HG03064 (cell line): ENCODE data around the gene COL5A1.

ENCODE experiments used
- ATAC-seq: cut with Tn5 transposase; IDR thresholded peaks from one replicate; pipeline ENCODE4 v1.9.1; 2021; ENCODE audit warnings: low read depth; ENCODE audit not compliant: unreplicated experiment

Gene COL5A1

DNA sequence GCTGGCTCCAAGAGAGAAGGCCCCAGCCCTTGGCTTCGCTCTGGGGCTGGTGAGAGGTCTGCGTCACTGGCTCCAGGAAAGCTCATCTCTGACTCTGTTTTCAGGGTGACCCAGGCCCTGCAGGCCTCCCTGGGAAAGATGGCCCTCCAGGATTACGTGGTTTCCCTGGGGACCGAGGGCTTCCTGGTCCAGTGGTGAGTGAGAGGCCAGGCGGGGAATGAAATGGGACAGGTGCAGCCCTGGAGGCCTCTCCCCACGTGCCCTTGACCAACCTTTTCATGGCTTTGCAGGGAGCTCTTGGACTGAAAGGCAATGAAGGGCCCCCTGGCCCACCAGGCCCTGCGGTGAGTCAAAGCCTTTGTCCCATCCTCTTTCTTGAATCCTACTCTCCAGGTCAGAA lies 163.3 kb downstream of the COL5A1 start:
- no peak for ATAC-seq

DNA sequence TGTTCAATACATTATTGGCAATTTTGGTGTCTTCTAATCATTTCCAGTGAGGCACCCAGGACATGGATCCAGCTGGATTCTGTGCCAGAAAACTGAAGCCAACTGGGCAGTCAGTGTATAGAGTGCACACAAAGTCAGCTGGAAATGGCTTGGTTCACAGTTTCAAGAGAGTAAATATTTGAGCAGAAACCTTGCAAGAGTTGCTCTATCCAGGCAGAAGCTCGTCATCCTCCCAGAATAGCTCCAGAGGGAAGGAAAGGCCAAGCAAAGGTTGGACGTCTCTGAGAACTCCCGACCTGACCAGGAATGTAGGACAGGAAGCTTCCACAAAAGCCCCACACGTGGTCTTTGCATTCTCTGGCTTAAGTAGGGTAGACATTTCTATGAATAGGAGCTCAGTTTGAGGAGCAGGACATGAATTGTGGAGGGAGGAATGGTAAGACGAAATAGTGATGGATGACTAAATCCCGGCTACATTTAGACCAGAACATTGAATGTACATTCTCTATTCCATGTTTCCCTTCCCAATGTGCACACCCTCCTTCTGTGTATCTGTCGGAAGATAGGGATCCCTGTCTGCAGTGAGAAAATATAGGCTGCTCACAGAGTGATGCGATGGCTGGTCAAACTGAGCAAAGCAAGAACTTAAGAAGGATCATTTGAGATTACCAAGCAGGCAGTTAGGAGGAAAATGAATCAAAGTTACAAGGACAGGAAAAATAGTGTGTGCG lies 166.3 kb downstream of the COL5A1 start:
- ATAC-seq, result no peak

DNA sequence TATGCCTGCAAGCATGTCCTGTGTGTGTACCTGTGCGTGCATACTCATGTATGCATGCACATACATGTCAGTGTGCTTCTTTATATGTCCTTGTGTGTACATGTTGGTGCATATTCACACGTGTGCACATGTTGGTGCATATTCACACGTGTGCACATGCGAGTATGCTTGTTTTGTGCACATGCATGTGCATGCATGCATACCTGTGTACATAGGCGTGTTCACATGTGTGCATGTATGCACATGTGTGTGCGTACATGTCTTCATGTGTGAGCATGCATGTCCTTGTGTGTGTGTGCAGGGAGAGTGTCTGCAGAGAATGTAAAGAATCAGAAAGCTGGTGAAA lies 166.8 kb downstream of the COL5A1 start:
- ATAC-seq, result no peak

DNA sequence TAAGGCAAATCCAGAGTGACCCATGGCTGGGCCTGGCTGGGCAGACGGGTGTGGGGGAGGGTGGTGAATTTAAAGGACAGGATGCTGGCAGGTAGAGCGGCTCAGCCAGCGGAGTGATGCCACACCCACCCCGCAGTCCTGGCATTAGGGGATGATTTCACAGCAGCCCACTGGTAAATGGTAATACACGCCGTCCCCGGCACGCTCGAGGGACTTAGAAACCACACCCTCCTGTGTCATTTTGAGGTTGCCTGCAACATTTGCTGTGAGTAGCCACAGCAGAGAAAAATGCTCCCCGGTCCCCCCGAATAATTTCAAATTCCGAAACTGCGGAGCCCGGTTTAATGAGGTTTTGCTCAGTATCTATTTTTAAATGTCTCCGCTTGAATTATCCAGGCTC lies 167.7 kb downstream of the COL5A1 start:
- no peak for ATAC-seq

DNA sequence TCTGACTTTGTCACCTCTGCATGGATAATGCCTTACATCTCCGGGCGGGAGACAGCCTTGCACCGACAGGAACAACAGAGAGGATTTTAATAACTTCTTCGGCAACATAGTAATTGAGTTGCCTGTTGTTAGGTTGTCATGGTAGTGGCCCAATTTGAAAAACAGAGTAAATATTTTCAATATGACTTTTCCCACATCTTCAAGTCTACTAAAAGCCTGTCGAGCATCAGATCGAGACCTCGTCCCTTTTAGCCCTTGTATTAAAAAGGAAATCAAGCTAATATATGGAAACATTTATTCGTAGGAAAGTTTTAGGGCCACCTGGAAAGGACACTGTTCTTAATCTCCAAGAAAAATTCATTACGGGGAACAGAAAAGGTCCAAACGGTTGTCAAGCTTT lies 168.2 kb downstream of the COL5A1 start:
- no peak for ATAC-seq

DNA sequence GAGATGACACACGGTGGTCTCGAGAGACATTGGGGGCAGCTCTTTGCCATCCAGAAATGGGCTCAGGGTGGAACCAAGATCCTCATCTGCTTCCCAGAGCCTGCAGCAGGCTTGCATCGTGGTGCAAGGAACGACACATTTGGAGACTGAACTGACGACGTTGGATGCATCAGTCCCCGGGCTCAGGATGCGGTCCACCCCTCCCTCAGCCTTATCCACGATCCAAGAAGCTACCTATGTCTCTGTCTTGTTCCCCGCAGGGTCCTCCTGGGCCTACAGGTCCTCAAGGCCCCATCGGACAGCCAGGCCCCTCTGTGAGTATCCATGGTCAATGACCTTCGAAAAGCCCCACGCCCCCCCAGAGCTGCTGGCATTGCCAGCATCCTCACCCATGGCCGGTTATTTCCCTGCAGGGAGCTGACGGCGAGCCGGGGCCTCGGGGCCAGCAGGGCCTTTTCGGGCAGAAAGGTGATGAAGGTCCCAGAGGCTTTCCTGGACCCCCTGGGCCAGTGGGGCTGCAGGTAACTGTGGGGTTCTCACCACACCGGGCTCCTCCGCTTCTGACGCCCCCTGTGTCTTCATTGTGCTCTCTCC lies 169.6 kb downstream of the COL5A1 start:
- ATAC-seq, result no peak

DNA sequence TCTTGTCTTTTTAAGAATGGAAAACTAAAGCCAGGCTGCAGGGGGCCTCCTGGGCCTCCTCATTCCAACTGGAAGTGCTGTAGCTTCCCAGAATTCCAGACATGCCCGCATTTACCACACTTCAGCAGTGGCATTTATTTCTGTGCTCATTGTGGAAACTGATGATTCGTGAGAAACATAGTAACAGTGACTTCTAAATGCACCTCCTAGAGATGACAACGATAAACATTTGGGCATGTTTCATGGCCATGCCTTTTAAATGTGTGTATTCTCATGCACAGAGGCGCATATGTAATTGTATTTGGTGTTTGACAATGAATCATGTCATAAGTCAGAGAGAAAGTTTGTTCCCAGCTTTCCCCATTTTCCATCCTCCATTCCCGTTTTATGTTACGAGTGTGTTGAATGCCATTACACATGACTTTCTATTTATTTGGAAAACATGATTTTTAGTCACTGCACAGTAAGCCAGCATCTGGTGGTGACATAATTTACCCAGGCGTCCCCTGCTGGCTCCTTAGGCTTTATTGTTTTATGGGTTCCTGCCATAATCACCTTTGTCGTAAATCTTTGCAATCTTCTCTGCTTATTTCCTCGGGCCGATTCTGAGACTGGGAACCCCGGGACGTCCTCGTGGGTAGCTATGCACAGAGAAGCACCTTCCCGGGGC lies 170.2 kb downstream of the COL5A1 start:
- no peak for ATAC-seq

DNA sequence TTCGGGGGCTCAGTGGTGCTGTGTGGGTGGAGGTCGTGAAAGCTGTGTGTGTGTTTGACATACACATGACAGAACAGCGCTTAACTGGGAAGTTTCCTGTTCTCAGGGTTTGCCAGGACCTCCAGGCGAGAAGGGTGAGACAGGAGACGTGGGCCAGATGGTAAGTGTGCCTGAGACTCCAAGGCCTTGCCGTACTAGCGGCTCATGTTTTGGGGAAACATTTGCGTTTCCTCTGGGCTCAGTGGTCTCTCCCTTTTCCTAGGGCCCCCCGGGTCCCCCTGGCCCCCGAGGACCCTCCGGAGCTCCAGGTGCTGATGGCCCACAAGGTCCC lies 170.7 kb downstream of the COL5A1 start:
- no peak for ATAC-seq

DNA sequence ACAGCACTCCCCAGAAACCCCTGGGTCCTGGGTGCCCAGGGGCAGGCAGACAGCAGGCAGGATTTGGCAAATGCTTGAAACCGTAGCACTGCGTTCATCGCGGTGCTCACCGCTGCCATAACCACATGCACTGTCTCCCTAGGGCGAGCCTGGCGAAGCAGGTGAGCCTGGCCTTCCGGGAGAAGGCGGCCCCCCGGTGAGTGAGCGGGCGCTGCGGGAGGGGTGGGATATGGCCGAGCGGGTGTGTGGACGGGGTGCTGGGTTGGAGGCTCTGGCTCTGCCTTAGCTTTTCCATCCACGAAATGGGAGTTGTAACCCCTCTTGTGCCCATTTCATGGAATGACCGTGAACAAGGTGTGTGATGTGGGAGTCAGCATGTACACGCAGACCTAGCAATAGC lies 172.2 kb downstream of the COL5A1 start:
- ATAC-seq, result no peak

DNA sequence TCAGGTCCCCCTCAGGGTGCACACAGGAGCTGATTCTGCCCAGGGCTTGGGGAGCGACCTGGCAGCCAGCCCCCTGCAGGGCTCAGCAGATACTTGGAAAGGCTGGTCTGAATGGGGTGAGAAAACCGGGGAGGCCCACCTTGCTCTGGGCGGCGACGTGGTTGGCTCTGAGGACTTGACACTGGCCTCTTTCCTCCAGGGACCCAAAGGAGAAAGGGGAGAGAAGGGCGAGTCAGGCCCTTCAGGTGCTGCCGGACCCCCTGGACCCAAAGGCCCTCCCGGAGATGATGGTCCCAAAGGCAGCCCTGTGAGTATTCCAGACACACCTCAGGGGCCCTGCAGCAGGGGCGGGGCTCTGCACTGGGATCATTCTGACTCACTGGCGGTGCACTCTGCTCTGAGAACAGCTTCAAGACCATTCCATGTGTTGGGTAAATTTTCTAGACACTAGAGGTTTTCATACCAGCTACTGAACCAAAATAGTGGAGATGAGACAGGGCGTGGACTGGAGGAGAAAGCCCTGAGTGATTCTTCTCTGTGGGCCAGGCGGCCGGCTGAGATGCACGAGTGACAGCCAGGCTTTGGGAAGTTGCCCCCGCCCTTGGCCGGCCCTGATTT lies 173.1 kb downstream of the COL5A1 start:
- ATAC-seq, result no peak

DNA sequence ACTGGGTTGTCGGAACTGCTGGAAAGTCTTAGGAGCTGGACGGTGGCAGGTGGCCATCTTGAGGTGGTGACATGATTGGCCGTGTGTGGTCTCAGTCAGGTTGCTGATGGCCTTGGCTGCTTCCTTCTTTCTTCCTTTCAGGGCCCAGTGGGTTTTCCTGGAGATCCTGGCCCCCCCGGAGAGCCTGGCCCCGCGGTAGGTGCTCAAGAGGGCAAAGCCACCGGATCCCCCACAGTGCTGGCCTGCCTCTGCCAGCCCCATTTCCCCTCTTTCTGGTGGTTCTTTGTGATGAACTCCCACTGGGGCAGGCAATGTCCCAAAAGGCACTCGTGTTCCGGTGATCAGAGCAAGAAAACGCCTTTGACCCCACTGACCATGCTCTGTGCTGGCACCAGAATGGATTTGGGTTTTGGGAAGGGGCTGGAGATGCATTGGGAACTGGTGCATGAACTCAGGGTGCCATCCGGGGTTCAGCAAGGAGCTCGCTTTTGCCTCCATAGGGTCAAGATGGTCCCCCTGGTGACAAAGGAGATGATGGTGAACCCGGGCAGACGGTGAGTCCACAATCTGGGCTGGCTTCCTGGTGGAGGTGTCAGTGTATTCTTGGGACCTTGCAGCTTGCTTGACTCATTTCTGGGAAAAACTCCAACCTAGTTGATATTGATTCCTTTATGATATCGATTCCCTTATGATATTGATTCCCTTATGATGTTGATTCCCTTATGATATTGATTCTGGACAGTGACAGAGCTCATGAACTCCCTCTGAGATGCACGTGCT lies 174.0 kb downstream of the COL5A1 start:
- no peak for ATAC-seq

DNA sequence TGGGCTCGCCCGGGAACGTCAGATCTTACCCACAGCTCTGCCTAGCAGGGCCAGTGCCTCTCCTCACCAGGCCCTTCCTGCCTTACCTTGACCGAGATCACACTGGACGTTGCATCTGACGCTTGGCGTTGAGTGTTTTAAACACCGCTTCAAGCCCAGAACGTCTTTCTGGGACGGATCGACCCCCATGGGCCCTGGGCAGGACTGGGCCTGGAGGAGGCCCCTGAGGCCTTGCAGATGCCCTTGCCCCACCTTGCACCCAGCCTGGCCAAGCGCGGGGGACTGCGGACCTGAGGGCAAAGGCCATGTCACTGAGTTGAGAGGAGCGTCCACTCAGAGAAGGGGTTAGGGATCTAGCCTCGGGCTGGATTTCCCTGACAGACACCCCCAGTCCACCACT lies 174.7 kb downstream of the COL5A1 start:
- no peak for ATAC-seq

DNA sequence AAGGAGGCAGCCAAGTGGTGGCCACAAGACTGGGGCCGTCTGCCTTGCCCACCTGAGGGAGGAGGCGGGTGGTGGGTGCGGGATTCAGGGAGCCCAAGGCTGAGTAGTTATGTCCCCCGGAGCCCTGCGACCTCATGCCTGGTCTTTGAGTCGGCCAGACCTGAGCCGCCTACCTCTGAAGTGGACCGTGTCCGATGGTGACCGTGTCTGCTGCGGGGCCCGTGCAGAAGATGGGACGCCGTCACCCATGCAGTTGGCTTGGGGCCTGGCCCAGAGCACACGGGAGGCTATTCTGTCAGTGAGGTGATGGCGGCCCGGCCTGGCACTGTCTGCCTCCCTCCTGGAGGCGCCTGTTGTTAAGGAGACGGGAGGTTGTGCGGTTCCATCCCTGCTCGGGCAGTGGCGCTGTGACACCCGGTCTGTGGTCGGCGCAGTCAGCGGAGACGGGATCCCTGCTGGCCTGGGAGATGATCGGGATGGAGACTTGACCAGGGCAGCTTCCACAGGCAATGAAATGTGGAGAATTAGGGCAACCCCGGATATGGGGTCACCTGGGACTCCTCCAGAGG lies 176.5 kb downstream of the COL5A1 start:
- ATAC-seq, result no peak

DNA sequence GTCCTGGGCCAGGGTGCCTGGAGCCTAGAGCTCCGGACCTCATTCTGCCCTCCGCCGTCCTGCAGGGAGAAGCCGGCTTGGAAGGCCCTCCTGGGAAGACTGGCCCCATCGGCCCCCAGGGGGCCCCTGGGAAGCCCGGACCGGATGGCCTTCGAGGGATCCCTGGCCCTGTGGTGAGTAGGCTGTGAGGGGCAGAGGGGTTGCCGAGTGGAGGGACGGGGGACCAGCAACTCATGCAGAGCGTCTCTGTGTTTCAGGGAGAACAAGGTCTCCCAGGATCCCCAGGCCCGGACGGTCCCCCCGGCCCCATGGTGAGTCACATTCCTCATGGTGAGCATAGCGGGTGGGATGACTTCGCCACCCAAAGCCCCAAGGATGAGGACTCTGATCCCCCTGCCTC lies 177.0 kb downstream of the COL5A1 start:
- no peak for ATAC-seq

DNA sequence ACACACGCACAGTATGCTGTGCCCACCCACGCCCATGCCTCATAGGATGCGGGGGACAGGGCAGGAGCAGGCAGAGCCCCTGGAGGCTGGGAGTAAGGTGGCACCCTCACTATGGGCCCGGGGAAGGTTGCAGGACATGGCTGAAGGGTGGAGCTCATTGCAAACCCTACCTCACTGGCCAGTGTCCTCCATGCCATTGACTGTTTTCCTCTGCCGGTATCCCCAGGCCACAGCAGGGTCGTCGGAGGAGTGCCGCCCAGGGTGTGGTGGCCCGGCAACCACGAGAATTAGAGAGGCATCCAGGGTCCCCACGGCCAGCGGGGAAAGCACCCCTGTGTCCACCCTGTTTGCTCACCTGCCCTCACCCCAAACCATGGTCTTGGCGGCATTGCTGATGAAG lies 179.3 kb downstream of the COL5A1 start:
- ATAC-seq, result no peak

DNA sequence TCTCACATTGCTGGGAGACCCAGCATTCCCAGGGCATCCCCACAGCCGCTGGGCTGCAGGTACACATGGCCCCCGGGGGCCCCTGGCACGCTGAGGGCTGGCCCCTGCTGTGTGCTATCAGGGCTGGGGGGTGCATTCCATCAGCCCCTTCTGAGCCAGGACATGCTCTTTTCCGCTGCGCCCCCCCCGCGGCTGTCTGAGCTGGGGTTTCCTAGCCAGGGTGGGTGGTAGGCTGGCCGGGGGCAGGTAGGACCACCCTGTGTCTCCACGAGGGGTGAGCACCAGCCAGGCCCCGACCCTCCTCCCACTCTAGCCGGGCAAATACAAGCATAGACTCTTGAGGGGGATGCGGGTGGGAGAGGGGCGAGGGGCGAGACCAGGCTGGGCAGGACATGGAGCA lies 180.9 kb downstream of the COL5A1 start:
- ATAC-seq, result no peak

DNA sequence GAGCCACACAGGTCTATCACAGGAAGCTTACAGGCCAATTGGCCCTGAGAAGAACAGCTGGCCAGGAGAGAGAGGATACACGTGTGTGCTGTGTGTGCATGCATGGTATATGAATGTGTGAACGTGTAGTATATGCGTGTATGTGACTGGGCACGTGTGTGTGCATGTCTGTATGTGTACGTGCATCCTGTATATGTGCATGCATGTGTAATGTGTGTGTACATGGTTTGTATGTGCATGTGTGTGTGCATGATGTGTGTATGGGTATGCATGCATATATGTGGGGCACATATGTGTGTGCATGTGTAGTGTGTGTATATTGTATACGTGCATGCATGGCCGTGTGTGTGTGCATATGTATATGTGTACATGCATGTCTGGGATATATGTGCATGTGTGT lies 182.0 kb downstream of the COL5A1 start:
- no peak for ATAC-seq

DNA sequence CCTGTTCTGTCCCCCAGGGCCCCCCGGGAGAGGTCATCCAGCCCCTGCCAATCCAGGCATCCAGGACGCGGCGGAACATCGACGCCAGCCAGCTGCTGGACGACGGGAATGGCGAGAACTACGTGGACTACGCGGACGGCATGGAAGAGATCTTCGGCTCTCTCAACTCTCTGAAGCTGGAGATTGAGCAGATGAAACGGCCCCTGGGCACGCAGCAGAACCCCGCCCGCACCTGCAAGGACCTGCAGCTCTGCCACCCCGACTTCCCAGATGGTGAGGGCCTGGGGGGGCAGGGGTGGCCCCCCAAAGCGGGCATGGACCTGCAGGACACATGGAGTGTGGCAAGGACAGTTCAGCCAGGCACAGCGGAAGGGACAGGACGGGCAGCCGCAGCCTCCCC lies 183.0 kb downstream of the COL5A1 start:
- ATAC-seq, result no peak

DNA sequence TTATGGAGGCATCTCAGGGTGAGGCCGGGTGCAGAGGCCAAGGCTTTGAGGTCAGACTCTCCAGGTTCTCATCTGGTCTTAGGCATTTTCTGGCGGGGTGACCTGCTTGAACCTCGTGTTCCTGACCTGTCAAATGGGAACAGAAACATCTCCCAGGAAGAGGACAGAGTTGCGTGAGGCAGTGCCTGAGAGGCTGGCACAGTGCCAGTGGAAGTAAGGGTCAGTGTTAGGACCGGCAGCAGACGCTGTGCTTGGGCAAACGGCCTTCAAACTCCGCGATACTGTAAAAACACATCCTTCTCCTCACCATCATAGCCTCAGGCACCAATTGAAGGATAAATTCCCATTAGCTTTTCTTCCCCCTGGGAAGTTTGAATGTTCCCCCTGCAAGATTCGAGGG lies 183.4 kb downstream of the COL5A1 start:
- no peak for ATAC-seq

DNA sequence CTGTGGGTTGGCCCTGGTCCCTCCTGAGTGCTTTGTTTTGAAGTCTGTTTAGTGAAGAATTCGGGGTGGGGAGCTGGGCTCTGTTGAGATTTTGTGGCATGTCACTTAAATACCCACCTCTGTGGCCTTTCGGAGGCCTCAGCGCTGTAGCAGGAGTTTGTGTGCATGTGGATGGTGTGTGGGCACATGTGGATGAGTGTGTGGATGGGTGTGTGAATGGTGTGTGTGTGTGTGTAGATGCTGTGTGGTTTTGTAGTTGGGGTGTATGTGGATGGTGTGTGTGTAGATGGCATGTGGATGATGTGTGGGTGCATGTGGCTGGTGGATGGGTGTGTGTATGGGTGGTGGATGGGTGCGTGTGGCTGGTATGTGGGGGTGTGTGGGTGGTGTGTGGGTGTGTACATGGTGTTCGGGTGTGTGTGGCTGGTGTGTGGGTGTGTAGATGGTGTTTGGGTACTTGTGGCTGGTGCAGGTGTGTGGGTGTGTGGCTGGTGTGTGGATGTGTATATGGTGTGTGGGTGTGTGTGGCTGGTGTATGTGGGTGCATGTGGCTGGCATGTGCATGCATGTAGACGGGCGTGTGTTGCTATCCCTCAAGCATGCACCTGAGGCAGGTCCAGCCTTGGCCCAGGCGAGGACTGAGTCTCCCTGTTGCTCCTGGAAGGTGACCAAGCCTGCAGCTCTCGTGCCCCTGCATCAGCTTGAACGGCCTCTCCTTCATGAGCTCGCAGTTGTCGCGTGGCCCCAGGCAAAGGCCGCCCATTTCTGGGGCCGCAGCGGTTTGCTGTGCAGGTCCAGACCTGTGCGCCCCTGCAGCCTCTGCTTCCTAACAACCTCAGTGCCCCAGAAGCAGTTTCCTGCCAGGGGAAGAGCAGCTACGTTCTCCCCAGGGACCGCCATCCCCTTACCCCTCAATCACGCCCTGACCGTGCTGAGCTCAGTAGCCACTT lies 185.0 kb downstream of the COL5A1 start:
- no peak for ATAC-seq
